Activated T-helper 1 cell treated with anti-CD3 and anti-CD28 coated beads, Interleukin-12 subunit alpha, Interleukin-12 subunit beta, Interleukin-2, Interleukin-4 antibody, amounts not matched to agents 30 ng/mL and 10 ng/mL and 1 ng/mL, durations not matched to agents 14 hours and 24 hours and 36 hours (primary cell): ENCODE results near the gene CHRDL1. TPM values are rescaled to one million over a fixed set of nuclear protein-coding genes. Genes with fewer than 3 reads are reported as not detected.
"Not testable (repeated sequence)": the region's sequence is repeated elsewhere in the genome, so short reads cannot be mapped to it uniquely, and the experiment has no call there.

Source experiments
- DNase-seq: peaks from one replicate; pipeline ENCODE4 v3.0.0; 2021; ENCODE audit warnings: low spot score
- H3K27ac Mint-ChIP-seq: one replicate; pipeline ENCODE4 v1.8.0; 2021; ENCODE audit warnings: mild to moderate bottlenecking, mixed read lengths
- H3K27me3 Mint-ChIP-seq: one replicate; pipeline ENCODE4 v1.8.0; 2022; ENCODE audit warnings: mild to moderate bottlenecking, moderate library complexity, mixed read lengths; ENCODE audit not compliant: insufficient read depth
- H3K36me3 Mint-ChIP-seq: one replicate; pipeline ENCODE4 v1.8.0; 2021; ENCODE audit warnings: low read depth, mixed read lengths
- H3K4me1 Mint-ChIP-seq: one replicate; pipeline ENCODE4 v1.8.0; 2021; ENCODE audit warnings: low read depth, mixed read lengths
- H3K4me3 Mint-ChIP-seq: one replicate; pipeline ENCODE4 v1.8.0; 2021; ENCODE audit warnings: mild to moderate bottlenecking, moderate library complexity, mixed read lengths
- H3K9me3 Mint-ChIP-seq: one replicate; pipeline ENCODE4 v1.8.0; 2021; ENCODE audit warnings: mixed read lengths
- intact Hi-C: fragments of 100-400 bp; cut with micrococcal nuclease; formaldehyde crosslinking; loops from one replicate; pipeline ENCODE4 v1.15.1; 2024
- total RNA-seq: library from RNA; stranded (reverse); gene quantifications from 2 replicates; pipeline ENCODE4 v1.2.3, GENCODE V29; 2022

CHRDL1 gene
- total RNA-seq, 1 donor from 2014 or later, result not detected

DNA sequence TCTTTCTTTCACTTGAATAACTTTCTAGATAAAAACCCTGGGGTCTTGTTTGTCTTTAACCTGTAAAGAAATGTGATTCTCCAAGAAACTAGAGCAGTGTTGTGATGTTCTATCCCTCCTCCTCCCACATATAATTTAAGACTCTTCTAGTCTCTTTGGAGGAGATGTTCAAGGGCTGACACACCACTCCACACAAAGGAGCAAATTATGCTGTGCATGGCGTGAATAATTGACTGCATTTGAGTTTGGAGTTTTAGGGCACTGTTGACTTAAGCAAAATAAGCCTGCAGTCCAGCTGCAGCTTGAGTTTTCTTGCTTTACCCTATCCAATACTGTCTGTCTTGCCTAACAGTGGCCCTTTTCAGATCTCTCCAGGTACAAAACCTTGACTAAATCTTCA lies 119.7 kb downstream of the CHRDL1 start:
- Mint-ChIP-seq H3K9me3 (no peaks in the 10 kb centered on the region), H3K4me1 (no peaks in the 10 kb centered on the region), H3K4me3 (no peak overlapping the region)

GRCh38 chrX:110671068-110671803 lies 124.4 kb downstream of the CHRDL1 start:
- DNase-seq, result no peak
- H3K9me3 Mint-ChIP-seq, result no peaks in the 10 kb centered on the region
- H3K27ac Mint-ChIP-seq, result no peak overlapping the region
- H3K4me3 Mint-ChIP-seq, result no peak overlapping the region
- intact Hi-C loops, result no loop called here
- H3K4me1 Mint-ChIP-seq, result no peaks in the 10 kb centered on the region
- H3K27me3 Mint-ChIP-seq, result no peaks in the 10 kb centered on the region
- H3K36me3 Mint-ChIP-seq, result no peaks in the 10 kb centered on the region

More for the DNA sequence above, 119.7 kb downstream of the CHRDL1 start:
- H3K36me3 Mint-ChIP-seq, result no peaks in the 10 kb centered on the region
- DNase-seq, result no peak
- no peaks in the 10 kb centered on the region for H3K27me3 Mint-ChIP-seq
- H3K27ac Mint-ChIP-seq, result no peak overlapping the region
- intact Hi-C loops, result no loop called here

DNA sequence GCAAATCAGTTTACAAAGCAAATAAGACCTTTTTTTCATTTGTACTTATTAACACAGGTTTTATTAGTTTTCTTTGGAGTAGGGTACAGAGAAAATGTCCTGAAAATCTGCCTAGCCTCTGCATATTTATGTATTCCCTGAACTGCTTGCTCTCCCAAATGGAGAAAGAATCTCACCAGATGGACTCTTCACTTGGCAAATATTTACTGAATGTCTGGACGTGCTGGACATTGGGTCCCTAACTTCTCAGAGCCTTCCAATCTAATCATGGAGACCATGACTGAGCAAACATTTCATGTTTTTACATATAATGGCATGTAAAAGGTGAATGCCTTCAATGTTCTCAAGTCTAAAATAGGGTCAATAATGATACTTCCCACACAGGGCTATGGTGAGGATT lies 126.0 kb downstream of the CHRDL1 start:
- no peaks in the 10 kb centered on the region for H3K9me3 Mint-ChIP-seq
- no peaks in the 10 kb centered on the region for H3K4me1 Mint-ChIP-seq
- intact Hi-C loops, result no loop called here
- H3K4me3 Mint-ChIP-seq, result no peak overlapping the region
- DNase-seq, result no peak
- H3K27ac Mint-ChIP-seq, result no peak overlapping the region
- no peaks in the 10 kb centered on the region for H3K27me3 Mint-ChIP-seq
- no peaks in the 10 kb centered on the region for H3K36me3 Mint-ChIP-seq

DNA sequence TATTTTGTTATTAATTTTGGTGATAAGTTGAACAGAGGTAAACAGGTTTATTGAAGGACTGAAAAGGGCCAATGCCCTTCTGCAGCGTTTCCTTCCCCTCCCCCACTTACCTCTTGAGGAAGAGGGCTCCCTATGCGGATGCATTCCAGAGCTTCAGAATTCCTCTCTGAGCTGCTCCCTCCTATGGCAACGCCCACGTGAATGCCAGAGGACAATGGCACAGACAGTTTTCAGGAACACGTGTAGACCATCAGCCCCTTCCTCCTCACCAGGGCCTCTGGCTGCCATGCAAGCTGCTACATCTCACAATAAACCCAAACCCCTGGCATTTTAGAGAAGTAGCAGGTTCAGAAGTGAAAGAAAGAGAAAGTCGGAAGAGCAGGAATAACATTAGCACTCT lies 127.9 kb downstream of the CHRDL1 start:
- H3K36me3 Mint-ChIP-seq, result no peaks in the 10 kb centered on the region
- no peak for DNase-seq
- no peaks in the 10 kb centered on the region for H3K27me3 Mint-ChIP-seq
- no peak overlapping the region for H3K27ac Mint-ChIP-seq
- H3K4me3 Mint-ChIP-seq, result no peak overlapping the region
- intact Hi-C loops, result no loop called here
- no peaks in the 10 kb centered on the region for H3K4me1 Mint-ChIP-seq
- H3K9me3 Mint-ChIP-seq, result no peaks in the 10 kb centered on the region

DNA sequence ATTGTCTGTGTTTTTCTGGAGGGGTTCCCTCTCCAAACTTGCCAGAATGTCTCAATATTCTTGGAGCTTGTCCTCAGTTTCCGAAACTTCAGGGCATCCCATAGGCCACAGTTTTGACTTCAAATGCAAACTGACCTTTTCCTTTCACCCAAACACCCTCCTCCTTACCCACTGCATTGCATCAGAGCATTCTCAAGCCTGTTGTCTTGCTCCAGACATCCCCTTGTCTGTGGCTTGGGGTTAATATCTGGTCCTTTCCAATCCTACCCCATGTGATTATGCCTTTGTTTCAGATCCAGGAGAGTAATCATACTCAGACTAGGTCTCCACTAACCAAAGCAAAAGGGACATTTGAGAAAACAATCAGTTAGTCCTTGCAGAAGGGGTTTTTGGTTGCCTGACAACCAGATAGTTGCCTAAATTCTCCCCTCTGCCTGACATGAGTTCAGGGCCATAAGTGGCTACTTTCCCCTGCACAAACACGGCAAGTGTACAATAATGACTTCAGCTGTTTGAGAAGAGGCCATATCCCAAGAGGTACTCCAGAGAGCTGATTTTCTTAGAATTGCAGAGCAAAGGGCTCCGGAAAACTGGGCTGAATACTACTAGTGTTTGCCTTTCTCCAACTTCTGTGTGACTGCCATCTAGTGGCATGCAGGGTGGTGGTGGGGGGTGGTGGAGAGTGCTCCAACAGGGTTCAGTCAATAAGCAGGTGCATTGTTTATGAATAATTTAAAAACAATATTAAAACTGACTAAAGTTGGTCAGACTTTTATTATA lies 130.2 kb downstream of the CHRDL1 start:
- H3K27me3 Mint-ChIP-seq, result no peaks in the 10 kb centered on the region
- no peak for DNase-seq
- no peaks in the 10 kb centered on the region for H3K4me1 Mint-ChIP-seq
- H3K27ac Mint-ChIP-seq, result no peak overlapping the region
- no peak overlapping the region for H3K4me3 Mint-ChIP-seq
- no peaks in the 10 kb centered on the region for H3K36me3 Mint-ChIP-seq
- H3K9me3 Mint-ChIP-seq, result no peaks in the 10 kb centered on the region
- intact Hi-C loops, result loop anchor here (2.0 kb wide), 1 partner anchor 215 kb away; no protein-coding TSS in a partner anchor

- Mint-ChIP-seq H3K27ac (no peak overlapping the region), H3K36me3 (no peaks in the 10 kb centered on the region), H3K4me1 (no peaks in the 10 kb centered on the region), H3K27me3 (no peaks in the 10 kb centered on the region), H3K4me3 (no peak overlapping the region), H3K9me3 (no peaks in the 10 kb centered on the region)
- intact Hi-C loops, result no loop called here
- DNase-seq, result no peak
These were observed 138.5 kb downstream of the CHRDL1 start for GRCh38 chrX:110657073-110657472.

GRCh38 chrX:110654280-110654679 lies 141.3 kb downstream of the CHRDL1 start:
- H3K27me3 Mint-ChIP-seq, DNase-seq, intact Hi-C loops: not testable (repeated sequence)

DNA sequence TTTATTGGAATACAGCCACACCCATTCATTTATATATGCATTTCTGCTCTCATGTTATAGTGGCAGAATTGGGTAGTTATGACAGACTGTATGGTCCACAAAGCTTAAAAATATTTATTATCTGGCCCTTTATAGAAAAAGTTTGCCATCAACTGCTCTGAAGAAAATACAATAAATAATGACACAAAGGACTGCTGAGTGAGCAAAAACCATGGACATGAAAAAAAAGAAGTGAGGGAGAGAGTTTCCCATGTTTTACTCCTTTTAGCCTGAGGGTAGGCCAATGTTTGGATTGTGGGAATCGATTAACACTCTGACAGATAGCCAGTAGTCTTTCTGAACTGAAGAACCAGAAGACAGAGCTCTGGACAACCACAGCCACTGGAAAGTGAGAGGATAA lies 149.2 kb downstream of the CHRDL1 start:
- no peaks in the 10 kb centered on the region for H3K9me3 Mint-ChIP-seq
- H3K27ac Mint-ChIP-seq, result no peak overlapping the region
- no peaks in the 10 kb centered on the region for H3K4me1 Mint-ChIP-seq
- intact Hi-C loops, result no loop called here
- no peak for DNase-seq
- no peaks in the 10 kb centered on the region for H3K36me3 Mint-ChIP-seq
- H3K27me3 Mint-ChIP-seq, result no peaks in the 10 kb centered on the region
- no peak overlapping the region for H3K4me3 Mint-ChIP-seq

More at GRCh38 chrX:110654280-110654679, 141.3 kb downstream of the CHRDL1 start:
- H3K27ac Mint-ChIP-seq, H3K4me3 Mint-ChIP-seq, H3K4me1 Mint-ChIP-seq, H3K36me3 Mint-ChIP-seq, H3K9me3 Mint-ChIP-seq: not testable (repeated sequence)
